ENCODE measurements around the gene B3GNT7.

The B3GNT7 gene

GRCh38 chr2:231425811-231426703, 30.5 kb downstream of the B3GNT7 start:
- H3K4me3 ChIP-seq (replicated peaks; ENCODE audit: insufficient read depth, low read length): no peak overlapping the region
- no peak overlapping the region for H3K27ac ChIP-seq (replicated peaks)
- no peaks in the 10 kb centered on the region for H3K27me3 ChIP-seq (ENCODE audit: insufficient read depth, poor library complexity, severe bottlenecking)
- TF ChIP-seq POLR2AphosphoS5 (IDR thresholded peaks at IDR 0.05; ENCODE audit: low read depth) (no peak), SPI1 (IDR thresholded peaks at IDR 0.05; ENCODE audit: borderline replicate concordance, low read depth) (no peak), REST (IDR thresholded peaks at IDR 0.05; ENCODE audit: insufficient replicate concordance, low read depth) (no peak), CTCF (IDR thresholded peaks at IDR 0.05; ENCODE audit: insufficient read depth, low read length) (no peak), GABPA (IDR thresholded peaks at IDR 0.05; ENCODE audit: low read depth) (no peak)
- no peak for DNase-seq (ENCODE audit: low read depth in 1 of 2, low spot score in 1 of 2)

- H3K4me3 ChIP-seq (replicated peaks; ENCODE audit: insufficient read depth, low read length): no peak overlapping the region
- no peaks in the 10 kb centered on the region for H3K27me3 ChIP-seq (ENCODE audit: insufficient read depth, poor library complexity, severe bottlenecking)
- no peak for TF ChIP-seq REST (IDR thresholded peaks at IDR 0.05; ENCODE audit: insufficient replicate concordance, low read depth)
- TF ChIP-seq SPI1 (IDR thresholded peaks at IDR 0.05; ENCODE audit: borderline replicate concordance, low read depth): no peak
- TF ChIP-seq CTCF (IDR thresholded peaks at IDR 0.05; ENCODE audit: insufficient read depth, low read length): no peak
- no peak for TF ChIP-seq GABPA (IDR thresholded peaks at IDR 0.05; ENCODE audit: low read depth)
- TF ChIP-seq POLR2AphosphoS5 (IDR thresholded peaks at IDR 0.05; ENCODE audit: low read depth): no peak
- DNase-seq (ENCODE audit: low read depth in 1 of 2, low spot score in 1 of 2): no peak
- H3K27ac ChIP-seq (replicated peaks): no peak overlapping the region
These were observed 31.6 kb downstream of the B3GNT7 start for GRCh38 chr2:231427116-231427515.

GRCh38 chr2:231429152-231429551, 33.6 kb downstream of the B3GNT7 start:
- no peak for DNase-seq (ENCODE audit: low read depth in 1 of 2, low spot score in 1 of 2)
- Histone ChIP-seq H3K4me3 (replicated peaks; ENCODE audit: insufficient read depth, low read length) (no peak overlapping the region), H3K27me3 (ENCODE audit: insufficient read depth, poor library complexity, severe bottlenecking) (no peaks in the 10 kb centered on the region), H3K27ac (replicated peaks) (no peak overlapping the region)
- TF ChIP-seq POLR2AphosphoS5 (IDR thresholded peaks at IDR 0.05; ENCODE audit: low read depth) (no peak), GABPA (IDR thresholded peaks at IDR 0.05; ENCODE audit: low read depth) (no peak), SPI1 (IDR thresholded peaks at IDR 0.05; ENCODE audit: borderline replicate concordance, low read depth) (no peak), REST (IDR thresholded peaks at IDR 0.05; ENCODE audit: insufficient replicate concordance, low read depth) (no peak), CTCF (IDR thresholded peaks at IDR 0.05; ENCODE audit: insufficient read depth, low read length) (no peak)
